ELR (cell line): Measurements from ENCODE around the gene GLS.
A peak's percentile ranks its signal among the peaks of the same experiment; 100 is the strongest.
"Not testable (repeated sequence)": the region's sequence is repeated elsewhere in the genome, so short reads cannot be mapped to it uniquely, and the experiment has no call there.

ENCODE experiments used
- DNase-seq: peaks from one replicate; pipeline ENCODE4 v3.0.0-alpha.2; 2015; ENCODE audit warnings: low read depth

Gene GLS

GRCh38 chr2:190880378-190881083, at the start of gene GLS:
Gene GLS, plus strand, starts transcription at chr2:190880821. Its CDS starts 264 bp downstream, at chr2:190881085.
- peak; percentile 98 for DNase-seq

- DNase-seq, result no peak
These were observed 48.7 kb upstream of the GLS start for GRCh38 chr2:190831941-190832340.

DNA sequence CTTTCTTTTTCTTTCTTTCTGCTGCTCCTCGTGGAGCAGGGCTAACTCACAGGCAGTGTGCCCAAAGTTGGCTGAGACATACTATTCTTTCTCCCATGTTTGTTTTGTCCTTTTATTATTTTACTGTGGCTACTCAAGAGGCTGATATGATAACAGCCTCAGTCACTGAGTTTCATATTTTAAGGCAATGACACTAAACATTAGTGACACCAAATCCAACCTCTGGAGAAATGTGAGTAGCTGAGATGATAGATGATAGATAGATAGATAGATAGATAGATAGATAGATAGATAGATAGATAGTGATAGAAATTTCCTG, 45.8 kb upstream of the GLS start:
- no peak for DNase-seq

GRCh38 chr2:190835303-190835930, 45.2 kb upstream of the GLS start:
- DNase-seq, result peak; percentile 89

- DNase-seq, result no peak
These were observed 43.9 kb upstream of the GLS start for GRCh38 chr2:190836767-190837166.

DNA sequence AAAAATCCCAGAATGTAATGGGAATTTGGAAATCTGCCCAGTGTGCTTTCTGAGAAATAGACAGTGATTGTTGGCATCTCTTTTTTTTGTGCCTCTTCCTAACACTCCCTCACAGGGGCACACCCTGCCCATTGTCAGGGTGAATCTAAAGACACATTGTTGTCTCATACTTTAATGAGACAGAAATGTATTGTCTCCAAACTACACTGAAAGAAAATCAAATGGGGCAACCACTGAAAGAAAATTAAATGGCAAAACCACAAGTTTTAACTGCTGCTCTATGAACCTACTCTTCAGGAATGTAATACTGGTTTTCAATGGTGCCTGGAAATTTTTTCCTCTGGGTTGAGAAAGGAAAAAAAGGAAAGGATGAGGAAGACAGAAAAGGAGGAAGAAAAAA, 43.2 kb upstream of the GLS start:
- DNase-seq, result peak; percentile 82

- DNase-seq, result peak; percentile 35
These were observed 42.7 kb upstream of the GLS start for GRCh38 chr2:190837952-190838361.

- peak; percentile 89 for DNase-seq
These were observed 42.1 kb upstream of the GLS start for GRCh38 chr2:190838492-190838910.

GRCh38 chr2:190840569-190841172, 40.0 kb upstream of the GLS start:
- DNase-seq, result no peak

DNA sequence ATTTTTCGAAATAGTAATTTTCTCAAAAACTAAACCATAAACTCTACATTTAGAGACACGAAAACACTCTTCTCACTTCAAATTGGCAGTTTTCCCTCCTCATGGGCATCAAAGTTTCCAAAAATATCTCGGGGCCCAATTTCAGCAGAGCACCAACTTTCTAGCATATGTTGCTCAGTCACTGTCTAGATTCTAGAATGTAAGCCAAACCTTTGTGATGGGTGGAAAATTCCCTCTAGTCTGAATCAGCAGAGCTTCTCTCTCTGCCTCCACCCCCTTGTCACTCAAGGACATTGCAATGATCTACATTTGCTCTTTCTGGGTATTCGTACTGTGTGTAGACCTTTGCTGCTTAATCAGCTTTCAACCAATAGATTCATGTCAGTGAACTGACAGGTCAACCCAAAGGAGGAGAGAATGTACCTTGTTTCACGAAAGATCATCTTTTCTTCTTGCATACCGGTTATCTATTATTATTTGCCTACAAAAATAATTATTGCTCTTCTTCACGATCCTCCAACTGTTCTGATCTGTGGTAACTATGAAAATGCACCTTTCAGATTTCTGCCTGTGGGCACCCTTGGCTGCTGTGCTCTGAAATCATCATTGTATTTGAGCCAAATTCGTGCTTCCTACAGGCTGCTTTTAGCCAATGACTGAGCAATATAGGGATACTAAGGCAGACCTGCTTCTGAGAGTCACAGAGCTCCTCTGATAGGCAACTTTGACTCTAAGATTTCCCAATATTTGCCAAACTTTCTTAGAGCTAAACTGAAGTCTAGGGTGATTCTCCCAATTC, 38.7 kb upstream of the GLS start:
- peak; percentile 30 for DNase-seq

DNA sequence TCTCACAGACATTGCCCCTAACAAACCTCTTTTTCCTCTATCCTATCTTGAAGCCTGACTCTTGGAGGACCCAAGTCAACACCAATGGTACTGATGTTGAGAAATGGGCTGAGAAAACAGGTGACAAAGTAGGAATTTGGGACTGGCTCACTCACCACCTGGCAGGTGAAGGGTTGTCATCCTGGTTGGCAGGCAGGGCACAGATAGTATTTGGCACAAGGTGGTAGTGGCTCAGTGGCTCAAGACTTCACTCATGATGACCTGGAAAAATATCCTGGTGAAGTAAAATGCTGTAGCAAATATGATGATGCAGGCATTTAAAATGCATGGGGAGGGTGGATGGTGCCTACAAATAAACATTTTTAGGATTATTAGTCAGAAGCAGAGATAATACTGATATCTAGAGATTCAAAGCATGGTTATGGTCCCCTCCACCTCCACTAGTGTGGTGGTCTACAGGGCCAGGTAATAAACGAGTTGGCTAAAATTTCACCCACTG, 38.0 kb upstream of the GLS start:
- no peak for DNase-seq

GRCh38 chr2:190843890-190844699, 36.5 kb upstream of the GLS start:
- peak; percentile 87 for DNase-seq

DNA sequence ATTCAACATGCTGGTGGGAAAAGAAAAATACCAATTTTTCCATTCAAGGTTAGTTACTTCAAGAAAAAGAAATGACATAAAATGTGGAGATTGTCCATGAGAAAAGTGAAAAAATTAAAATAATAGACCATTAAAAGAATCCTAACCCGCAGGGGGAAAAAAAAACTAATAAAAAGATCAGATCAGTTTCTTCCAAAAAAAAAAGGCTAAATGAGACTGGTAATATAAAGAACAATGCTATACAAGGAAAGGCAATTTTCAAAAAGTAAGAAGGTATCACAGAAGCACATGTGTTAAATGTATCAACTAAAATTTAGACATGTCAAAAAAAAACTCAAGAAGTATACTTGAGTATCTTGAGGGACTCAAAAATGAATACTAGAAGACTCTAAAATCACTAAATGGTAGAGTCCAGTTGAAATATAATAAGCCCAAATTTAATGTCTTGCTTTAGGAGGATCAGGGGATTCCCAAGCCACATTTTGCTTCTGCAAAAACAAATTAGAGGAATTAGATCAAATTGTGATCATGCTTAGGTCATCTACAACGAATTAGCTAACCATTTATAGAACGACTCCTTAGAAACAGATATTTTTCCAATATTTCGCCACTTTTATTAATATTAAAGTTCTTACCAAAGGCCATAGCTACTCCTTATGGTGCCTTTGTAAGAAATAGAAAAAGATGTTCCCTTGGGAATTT, 35.8 kb upstream of the GLS start:
- no peak for DNase-seq

GRCh38 chr2:190846746-190847145, 33.9 kb upstream of the GLS start:
- DNase-seq, result no peak

- DNase-seq, result no peak
These were observed 33.0 kb upstream of the GLS start for GRCh38 chr2:190847504-190848081.

- peak; percentile 82 for DNase-seq
These were observed 30.8 kb upstream of the GLS start for GRCh38 chr2:190849774-190850173.

DNA sequence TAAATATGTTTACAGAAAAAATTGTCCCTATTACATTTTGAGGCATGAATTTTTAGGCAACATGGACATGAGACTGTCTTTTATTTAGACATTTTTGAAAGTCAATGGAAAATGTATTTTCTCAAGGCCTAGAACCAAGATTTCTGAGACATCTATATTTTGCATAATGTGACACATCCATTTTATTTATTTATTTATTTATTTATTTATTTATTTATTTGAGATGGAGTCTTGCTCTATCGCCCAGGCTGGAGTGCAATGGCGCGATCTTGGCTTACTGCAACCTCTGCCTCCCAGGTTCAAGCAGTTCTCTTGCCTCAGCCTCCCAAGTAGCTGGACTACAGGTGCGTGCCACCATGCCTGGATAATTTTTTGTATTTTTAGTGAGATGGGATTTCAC, 27.6 kb upstream of the GLS start:
- DNase-seq, result not testable (repeated sequence)

DNA sequence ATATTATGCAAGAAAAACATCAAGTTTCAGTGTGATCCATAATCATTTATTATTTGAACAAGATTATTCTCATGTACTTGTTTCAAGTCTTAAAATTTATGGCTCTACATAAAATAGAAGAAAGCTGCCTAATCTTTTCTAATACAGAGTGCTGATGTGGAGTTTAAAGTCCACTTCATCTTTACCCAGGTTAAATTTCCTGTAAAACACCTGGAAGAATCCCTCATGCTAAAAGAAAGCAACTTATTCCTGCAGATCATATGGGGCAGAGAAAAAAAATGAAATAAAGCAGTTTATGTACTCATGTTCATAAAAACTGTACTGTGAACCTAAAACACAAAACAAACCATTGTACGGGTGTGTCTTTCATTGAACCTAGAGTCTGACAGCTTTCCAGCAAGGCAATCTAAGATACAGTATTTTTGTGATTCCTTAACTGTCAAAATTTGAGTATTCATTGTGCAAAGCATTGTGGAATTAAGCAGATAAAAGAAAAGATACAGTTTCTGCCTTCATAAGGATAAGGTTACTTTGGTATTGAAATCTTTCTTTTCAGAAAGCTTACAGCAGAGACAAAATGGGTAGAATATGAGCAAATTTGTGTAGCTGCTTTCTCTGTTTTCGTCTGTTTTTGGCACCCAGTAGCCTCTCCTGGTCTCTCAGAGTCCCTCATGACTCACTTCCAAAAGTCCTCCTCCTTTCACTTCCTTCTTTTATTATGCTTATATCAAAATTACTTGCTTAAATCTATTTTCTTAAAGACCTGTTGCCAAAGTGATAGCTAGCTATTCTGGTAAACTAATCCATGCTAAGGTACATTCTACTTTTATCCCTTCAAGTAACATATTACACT, 26.9 kb upstream of the GLS start:
- DNase-seq, result no peak

GRCh38 chr2:190854726-190855125, 25.9 kb upstream of the GLS start:
- no peak for DNase-seq

- DNase-seq, result no peak
These were observed 25.4 kb upstream of the GLS start for GRCh38 chr2:190855245-190855644.
